Endodermal cell (in vitro differentiated cells): ENCODE results near the gene MKLN1. TPM values are rescaled to one million over a fixed set of nuclear protein-coding genes. Genes with fewer than 3 reads are reported as not detected.

Experiments used
- DNase-seq: peaks from one replicate; pipeline ENCODE4 v3.0.0-alpha.2; 2017
- H3K27ac ChIP-seq: 2 replicates; pipeline ENCODE4 v1.5.1; 2013; ENCODE audit warnings: mild to moderate bottlenecking, low read depth, low read length, moderate library complexity
- H3K27me3 ChIP-seq: 2 replicates; pipeline ENCODE4 v1.6.1; 2013; ENCODE audit warnings: mild to moderate bottlenecking, low read length, moderate library complexity; ENCODE audit not compliant: insufficient read depth, control insufficient read depth, poor library complexity, severe bottlenecking
- H3K36me3 ChIP-seq: 2 replicates; pipeline ENCODE4 v1.7.0; 2013; ENCODE audit warnings: mild to moderate bottlenecking, low read length, moderate library complexity; ENCODE audit not compliant: control insufficient read depth, insufficient read depth
- H3K4me1 ChIP-seq: one replicate; pipeline ENCODE4 v1.7.0; 2013; ENCODE audit warnings: low read length; ENCODE audit not compliant: control insufficient read depth, insufficient read depth
- H3K4me3 ChIP-seq: 2 replicates; pipeline ENCODE4 v1.5.1; 2013; ENCODE audit warnings: mild to moderate bottlenecking, low read length, moderate library complexity
- H3K9ac ChIP-seq: 2 replicates; pipeline ENCODE4 v1.6.1; 2013; ENCODE audit warnings: mild to moderate bottlenecking, low read length, moderate library complexity; ENCODE audit not compliant: poor library complexity, severe bottlenecking; ENCODE audit errors: extremely low read depth
- H3K9me3 ChIP-seq: 2 replicates; pipeline ENCODE4 v1.6.1; 2013; ENCODE audit warnings: mild to moderate bottlenecking, low read length, moderate library complexity; ENCODE audit not compliant: control insufficient read depth
- H3K27ac Mint-ChIP-seq: 2 replicates; pipeline ENCODE4 v1.8.0; 2020; ENCODE audit warnings: mixed read lengths
- H3K27me3 Mint-ChIP-seq: 2 replicates; pipeline ENCODE4 v1.8.0; 2021; ENCODE audit warnings: mild to moderate bottlenecking, mixed read lengths; ENCODE audit not compliant: insufficient read depth
- H3K36me3 Mint-ChIP-seq: 2 replicates; pipeline ENCODE4 v1.8.0; 2020; ENCODE audit warnings: low read depth, mixed read lengths
- H3K4me1 Mint-ChIP-seq: 2 replicates; pipeline ENCODE4 v1.8.0; 2020; ENCODE audit warnings: mixed read lengths
- H3K4me3 Mint-ChIP-seq: 2 replicates; pipeline ENCODE4 v1.8.0; 2020; ENCODE audit warnings: mild to moderate bottlenecking, moderate library complexity, mixed read lengths
- H3K9me3 Mint-ChIP-seq: 2 replicates; pipeline ENCODE4 v1.8.0; 2020; ENCODE audit warnings: mild to moderate bottlenecking, mixed read lengths
- CTCF ChIP-seq: fragments of 200-600 bp; sonication (generic); conservative IDR thresholded peaks from 2 replicates; pipeline ENCODE4 v1.5.0; 2021; ENCODE audit warnings: antibody characterized with exemption, mild to moderate bottlenecking
- WGBS, 2 experiments: methylation state at CpG; one replicate each; pipeline versions ENCODE4 v1.1.5 to v1.1.7; 2013; ENCODE audit warnings: missing lambda C conversion rate in 2 of 2, mixed read lengths in 1 of 2; ENCODE audit not compliant: insufficient coverage in 1 of 2, insufficient read length in 1 of 2; 5-methylcytosine and 5-hydroxymethylcytosine counted together
- total RNA-seq, 2 donors: library from RNA; stranded (reverse); fragmentation: NEBNext Ultra II Directional in 1 of 2; extraction: Animal tissue kit (Norgen Biotek cat#: 25700) in 1 of 2; gene quantifications; 2 replicates in 1 of 2; 3 replicates in 1 of 2; pipeline ENCODE4 v1.2.1, GENCODE V29; 2021

Gene MKLN1
- total RNA-seq, 2 donors from 2014 or later, result 69.3 to 71.8 TPM

DNA sequence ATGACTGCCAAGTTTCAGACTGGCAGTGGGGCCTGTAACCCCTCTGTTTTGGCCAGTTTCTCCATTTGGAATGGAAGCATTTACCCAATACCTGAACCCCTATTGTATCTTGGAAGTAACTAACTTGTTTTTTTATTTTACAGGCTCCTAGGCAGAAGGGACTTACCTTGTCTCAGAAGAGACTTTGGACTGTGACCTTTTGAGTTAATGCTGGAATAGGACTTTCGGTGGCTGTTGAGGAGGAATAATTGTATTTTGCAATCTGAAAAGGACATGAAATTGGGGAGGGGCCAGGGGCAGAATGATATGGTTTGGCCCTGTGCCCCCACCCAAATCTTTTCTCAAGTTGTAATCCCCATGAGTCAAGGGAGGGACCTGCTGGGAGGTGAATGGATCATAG is 20.0 kb upstream of the MKLN1 start:
- no peak for DNase-seq
- H3K4me3 ChIP-seq, result no peak overlapping the region
- H3K27me3 ChIP-seq, result no peaks in the 10 kb centered on the region
- Mint-ChIP-seq H3K27ac (no peak overlapping the region), H3K4me3 (no peak overlapping the region), H3K36me3 (peaks cover 15% of the 10 kb centered on the region), H3K27me3 (no peaks in the 10 kb centered on the region), H3K9me3 (peaks cover 64% of the 10 kb centered on the region), H3K4me1 (no peaks in the 10 kb centered on the region)
- H3K27ac ChIP-seq, result no peak overlapping the region
- peaks cover 62% of the 10 kb centered on the region for H3K9me3 ChIP-seq
- 86 to 97% methylated on average over 1 of the region's 1 CpG for WGBS, 2 experiments
- no peaks in the 10 kb centered on the region for H3K4me1 ChIP-seq
- no peak overlapping the region for H3K9ac ChIP-seq
- no peaks in the 10 kb centered on the region for H3K36me3 ChIP-seq
- TF ChIP-seq CTCF, result no peak

GRCh38 chr7:131312838-131313237 is 14.8 kb upstream of the MKLN1 start:
- H3K27ac Mint-ChIP-seq, result no peak overlapping the region
- H3K4me3 Mint-ChIP-seq, result no peak overlapping the region
- peaks cover 7% of the 10 kb centered on the region for H3K4me1 Mint-ChIP-seq
- peaks cover 60% of the 10 kb centered on the region for H3K9me3 Mint-ChIP-seq
- H3K4me3 ChIP-seq, result no peak overlapping the region
- no peak overlapping the region for H3K27ac ChIP-seq
- H3K27me3 Mint-ChIP-seq, result no peaks in the 10 kb centered on the region
- no peaks in the 10 kb centered on the region for H3K27me3 ChIP-seq
- 75% methylated on average over 1 of the region's 1 CpG; no CpG with 5 or more reads in 1 of the 2 experiments for WGBS, 2 experiments
- TF ChIP-seq CTCF, result no peak
- no peak overlapping the region for H3K9ac ChIP-seq
- no peaks in the 10 kb centered on the region for H3K36me3 ChIP-seq
- H3K36me3 Mint-ChIP-seq, result peaks cover 13% of the 10 kb centered on the region
- peaks cover 56% of the 10 kb centered on the region for H3K9me3 ChIP-seq
- no peaks in the 10 kb centered on the region for H3K4me1 ChIP-seq
- DNase-seq, result no peak

- Mint-ChIP-seq H3K9me3 (peaks cover 25% of the 10 kb centered on the region), H3K27me3 (no peaks in the 10 kb centered on the region), H3K27ac (no peak overlapping the region), H3K4me3 (no peak overlapping the region), H3K4me1 (peaks cover 18% of the 10 kb centered on the region), H3K36me3 (peaks cover 19% of the 10 kb centered on the region)
- Histone ChIP-seq H3K36me3 (no peaks in the 10 kb centered on the region), H3K9ac (no peak overlapping the region), H3K27me3 (no peaks in the 10 kb centered on the region), H3K4me1 (no peaks in the 10 kb centered on the region), H3K27ac (no peak overlapping the region), H3K9me3 (peaks cover 15% of the 10 kb centered on the region), H3K4me3 (no peak overlapping the region)
- DNase-seq, result no peak
- no peak for TF ChIP-seq CTCF
These were observed 7.1 kb upstream of the MKLN1 start for GRCh38 chr7:131320603-131321002.
